Epithelial cell of proximal tubule (primary cell): ENCODE measurements around the gene MAP3K6. TPM values are rescaled to one million over a fixed set of nuclear protein-coding genes. Genes with fewer than 3 reads are reported as not detected.

Experiments
- DNase-seq: peaks from one replicate; pipeline ENCODE4 v3.0.0-alpha.2; 2011; ENCODE audit warnings: low read depth
- H3K4me3 ChIP-seq: 2 replicates; pipeline ENCODE4 v1.5.1; 2011; ENCODE audit warnings: low read depth, mild to moderate bottlenecking, low read length
- CTCF ChIP-seq: conservative IDR thresholded peaks from 2 replicates; pipeline ENCODE4 v1.5.1; 2012; ENCODE audit warnings: low read depth, mild to moderate bottlenecking, low read length
- total RNA-seq: library from RNA; depleted of rRNA; stranded (reverse); fragments of >200 nt; gene quantifications from 2 replicates; pipeline ENCODE4 v1.2.3, GENCODE V29; 2015

The MAP3K6 gene
- total RNA-seq, 1 donor from 2014 or later, result 15.5 TPM

- no peak for TF ChIP-seq CTCF
Measured at GRCh38 chr1:27394925-27395324, 28.2 kb upstream of the MAP3K6 start.

GRCh38 chr1:27394282-27394658, 27.5 kb upstream of the MAP3K6 start:
- DNase-seq, result no peak
- TF ChIP-seq CTCF, result no peak
- H3K4me3 ChIP-seq, result no peak overlapping the region

More at GRCh38 chr1:27394925-27395324, 28.2 kb upstream of the MAP3K6 start:
- H3K4me3 ChIP-seq, result no peak overlapping the region
- DNase-seq, result no peak

GRCh38 chr1:27393641-27394281, 27.0 kb upstream of the MAP3K6 start:
- no peak for DNase-seq
- TF ChIP-seq CTCF, result no peak
- no peak overlapping the region for H3K4me3 ChIP-seq

GRCh38 chr1:27392778-27393635, 26.2 kb upstream of the MAP3K6 start:
- DNase-seq, result no peak
- H3K4me3 ChIP-seq, result peak overlapping the region; percentile 77
- TF ChIP-seq CTCF, result peak; percentile 40

GRCh38 chr1:27392096-27392777, 25.5 kb upstream of the MAP3K6 start, which contains the start of gene GPR3:
GPR3 (plus strand) TSS chr1:27392622; CDS start chr1:27393799, 1,177 bp downstream.
- peak within 1 kb of the TSS; percentile 77 for H3K4me3 ChIP-seq
- peak; percentile 51 for TF ChIP-seq CTCF
- DNase-seq, result no peak

GRCh38 chr1:27391511-27392095, 24.8 kb upstream of the MAP3K6 start:
- TF ChIP-seq CTCF, result no peak
- DNase-seq, result no peak
- peak overlapping the region; percentile 77 for H3K4me3 ChIP-seq
